Stimulated activated CD4-positive, alpha-beta T cell treated with anti-CD3 and anti-CD28 coated beads, TNF-alpha, amount 100 ng/mL, for 48 hours (primary cell): ENCODE data around the gene TERT.
A peak's percentile ranks its signal among the peaks of the same experiment; 100 is the strongest.
"Not testable (repeated sequence)": the region's sequence is repeated elsewhere in the genome, so short reads cannot be mapped to it uniquely, and the experiment has no call there.

Source experiments
- DNase-seq, 3 donors: peaks; one replicate each; pipeline ENCODE4 v3.0.0-alpha.2; 2020; ENCODE audit warnings: low read depth in 3 of 3

TERT gene

GRCh38 chr5:1278656-1279442 lies 16.0 kb downstream of the TERT start:
- no peak for DNase-seq

- no peak for DNase-seq
These were observed 16.7 kb downstream of the TERT start for GRCh38 chr5:1278216-1278615.

- no peak for DNase-seq
These were observed 17.1 kb downstream of the TERT start for GRCh38 chr5:1277781-1278180.

- DNase-seq = no peak
These were observed 17.5 kb downstream of the TERT start for GRCh38 chr5:1277331-1277730.

GRCh38 chr5:1276930-1277329 lies 17.9 kb downstream of the TERT start:
- no peak for DNase-seq

- not testable (repeated sequence) for DNase-seq
These were observed 19.2 kb downstream of the TERT start for GRCh38 chr5:1275397-1276391.

GRCh38 chr5:1274471-1274870 lies 20.4 kb downstream of the TERT start:
- no peak for DNase-seq

GRCh38 chr5:1273745-1274144 lies 21.1 kb downstream of the TERT start:
- DNase-seq = no peak

GRCh38 chr5:1272201-1272600 lies 22.7 kb downstream of the TERT start:
- no peak for DNase-seq

GRCh38 chr5:1270933-1271914 lies 23.6 kb downstream of the TERT start:
- DNase-seq = no peak

- no peak for DNase-seq
These were observed 24.4 kb downstream of the TERT start for GRCh38 chr5:1270426-1270825.

GRCh38 chr5:1268666-1269065 lies 26.2 kb downstream of the TERT start:
- DNase-seq = peak in 1 of 3 donors; percentile 6

- no peak for DNase-seq
These were observed 26.8 kb downstream of the TERT start for GRCh38 chr5:1268056-1268455.

- not testable (repeated sequence) for DNase-seq
These were observed 27.4 kb downstream of the TERT start for GRCh38 chr5:1267464-1267863.

- no peak for DNase-seq
These were observed 28.1 kb downstream of the TERT start for GRCh38 chr5:1266791-1267190.

GRCh38 chr5:1265461-1266455 lies 29.1 kb downstream of the TERT start:
- no peak for DNase-seq

GRCh38 chr5:1265026-1265425 lies 29.8 kb downstream of the TERT start:
- no peak for DNase-seq

- DNase-seq = no peak
These were observed 30.7 kb downstream of the TERT start for GRCh38 chr5:1264211-1264610.

- DNase-seq = no peak
These were observed 32.5 kb downstream of the TERT start for GRCh38 chr5:1262381-1262780.

GRCh38 chr5:1261643-1262042 lies 33.2 kb downstream of the TERT start:
- no peak for DNase-seq
